Measurements from ENCODE around the gene PMM1. TPM values are rescaled to one million over a fixed set of nuclear protein-coding genes. Genes with fewer than 3 reads are reported as not detected.

PMM1 gene
- total RNA-seq, 1 donor from 2014 or later: 35.5 TPM

DNA sequence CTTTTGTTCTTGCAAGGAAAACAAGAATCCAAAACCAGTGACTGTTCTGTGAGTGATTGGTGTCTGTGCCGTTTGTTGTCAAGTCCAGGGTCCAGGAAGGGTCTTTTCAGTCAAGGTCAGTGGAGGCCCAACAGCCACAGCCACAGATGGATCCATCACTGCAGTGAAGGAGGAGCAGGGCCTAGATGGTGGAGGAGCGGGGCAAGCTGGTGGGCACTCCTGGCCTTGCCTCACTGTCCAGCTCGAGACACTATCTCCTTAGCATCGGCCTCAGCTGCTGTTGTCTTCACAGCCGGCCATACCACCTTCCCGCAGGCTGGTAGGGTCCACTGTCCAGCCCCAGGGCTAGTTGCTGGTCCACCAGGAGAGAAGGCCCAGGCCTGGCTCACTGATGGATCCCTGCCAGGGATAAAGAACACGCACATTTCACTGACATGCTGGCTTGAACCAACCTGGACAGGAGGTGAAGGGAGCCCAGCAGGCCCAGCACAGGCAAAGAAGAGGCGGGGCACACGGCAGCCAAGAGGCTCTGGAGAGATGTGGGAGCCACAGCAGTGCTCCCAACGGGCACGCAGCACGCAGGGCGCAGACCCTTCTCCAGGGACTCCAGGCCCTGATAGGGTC, 60.6 kb downstream of the PMM1 start:
- Mint-ChIP-seq H3K4me1 (ENCODE audit: unreplicated experiment) (no peaks in the 10 kb centered on the region), H3K9me3 (no peaks in the 10 kb centered on the region), H3K27ac (peak overlapping the region; percentile 2), H3K27me3 (no peaks in the 10 kb centered on the region), H3K36me3 (peaks cover 5% of the 10 kb centered on the region), H3K4me3 (no peak overlapping the region)
- TF ChIP-seq, protein P1, sequence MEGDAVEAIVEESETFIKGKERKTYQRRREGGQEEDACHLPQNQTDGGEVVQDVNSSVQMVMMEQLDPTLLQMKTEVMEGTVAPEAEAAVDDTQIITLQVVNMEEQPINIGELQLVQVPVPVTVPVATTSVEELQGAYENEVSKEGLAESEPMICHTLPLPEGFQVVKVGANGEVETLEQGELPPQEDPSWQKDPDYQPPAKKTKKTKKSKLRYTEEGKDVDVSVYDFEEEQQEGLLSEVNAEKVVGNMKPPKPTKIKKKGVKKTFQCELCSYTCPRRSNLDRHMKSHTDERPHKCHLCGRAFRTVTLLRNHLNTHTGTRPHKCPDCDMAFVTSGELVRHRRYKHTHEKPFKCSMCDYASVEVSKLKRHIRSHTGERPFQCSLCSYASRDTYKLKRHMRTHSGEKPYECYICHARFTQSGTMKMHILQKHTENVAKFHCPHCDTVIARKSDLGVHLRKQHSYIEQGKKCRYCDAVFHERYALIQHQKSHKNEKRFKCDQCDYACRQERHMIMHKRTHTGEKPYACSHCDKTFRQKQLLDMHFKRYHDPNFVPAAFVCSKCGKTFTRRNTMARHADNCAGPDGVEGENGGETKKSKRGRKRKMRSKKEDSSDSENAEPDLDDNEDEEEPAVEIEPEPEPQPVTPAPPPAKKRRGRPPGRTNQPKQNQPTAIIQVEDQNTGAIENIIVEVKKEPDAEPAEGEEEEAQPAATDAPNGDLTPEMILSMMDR (conservative IDR thresholded peaks at IDR 0.05): no peak
- no peak for DNase-seq (ENCODE audit: extremely low spot score, unreplicated experiment)

DNA sequence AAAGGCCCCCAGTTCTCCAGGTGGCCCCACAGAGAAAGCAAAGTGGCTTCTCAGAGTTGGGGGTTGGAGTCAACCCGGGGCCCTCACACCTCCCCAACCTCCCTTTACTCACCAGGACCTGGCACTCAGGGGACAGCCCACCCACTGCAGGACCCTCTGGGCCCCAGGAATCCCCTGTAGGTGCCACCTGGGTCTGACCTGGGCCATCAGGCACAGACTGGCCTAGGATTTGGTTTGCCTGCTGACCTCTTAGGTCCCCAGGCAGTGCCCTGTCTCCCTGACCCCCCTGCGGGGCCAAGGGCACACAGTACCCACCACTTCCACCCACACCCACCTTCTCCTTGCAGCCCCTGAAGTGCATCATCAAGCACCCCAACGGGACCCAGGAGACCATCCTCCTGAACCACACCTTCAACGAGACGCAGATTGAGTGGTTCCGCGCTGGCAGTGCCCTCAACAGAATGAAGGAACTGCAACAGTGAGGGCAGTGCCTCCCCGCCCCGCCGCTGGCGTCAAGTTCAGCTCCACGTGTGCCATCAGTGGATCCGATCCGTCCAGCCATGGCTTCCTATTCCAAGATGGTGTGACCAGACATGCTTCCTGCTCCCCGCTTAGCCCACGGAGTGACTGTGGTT, 61.4 kb downstream of the PMM1 start:
- no peak for DNase-seq (ENCODE audit: extremely low spot score, unreplicated experiment)
- Mint-ChIP-seq H3K4me1 (ENCODE audit: unreplicated experiment) (no peaks in the 10 kb centered on the region), H3K4me3 (no peak overlapping the region), H3K27me3 (no peaks in the 10 kb centered on the region), H3K36me3 (peaks cover 5% of the 10 kb centered on the region), H3K27ac (peak overlapping the region; percentile 2), H3K9me3 (no peaks in the 10 kb centered on the region)
- TF ChIP-seq, protein P1 (conservative IDR thresholded peaks at IDR 0.05): no peak

Other genes starting within 250 kb of the PMM1 start
- 10.5 TPM in 2 replicates for gene TEF, start 207.9 kb downstream of the PMM1 start, total RNA-seq (ENCODE audit: low replicate concordance)
- 47.4 and 54.5 TPM in 2 replicates for gene TOB2, start 143.0 kb downstream of the PMM1 start, total RNA-seq (ENCODE audit: low replicate concordance)
- gene PHF5A, start 121.1 kb downstream of the PMM1 start, total RNA-seq (ENCODE audit: low replicate concordance): 38.2 and 54.8 TPM in 2 replicates
- 107 and 142 TPM in 2 replicates for gene ACO2, start 120.7 kb downstream of the PMM1 start, total RNA-seq (ENCODE audit: low replicate concordance)
- gene POLR3H, start 45.4 kb downstream of the PMM1 start, total RNA-seq (ENCODE audit: low replicate concordance): 40.1 and 46.6 TPM in 2 replicates
- gene CSDC2, start 28.8 kb downstream of the PMM1 start, total RNA-seq (ENCODE audit: low replicate concordance): 0.12 and 1.8 TPM in 2 replicates
- gene DESI1, start 31.2 kb upstream of the PMM1 start, total RNA-seq (ENCODE audit: low replicate concordance): 30.3 and 31.5 TPM in 2 replicates
- 234 and 302 TPM in 2 replicates for gene XRCC6, start 31.5 kb upstream of the PMM1 start, total RNA-seq (ENCODE audit: low replicate concordance)
- 124 and 136 TPM in 2 replicates for gene SNU13, start 99.0 kb upstream of the PMM1 start, total RNA-seq (ENCODE audit: low replicate concordance)
- 0.90 and 1.2 TPM in 2 replicates for gene MEI1, start 109.7 kb upstream of the PMM1 start, total RNA-seq (ENCODE audit: low replicate concordance)
- 13.2 and 19.6 TPM in 2 replicates for gene CCDC134, start 210.8 kb upstream of the PMM1 start, total RNA-seq (ENCODE audit: low replicate concordance)
- gene SREBF2, start 243.3 kb upstream of the PMM1 start, total RNA-seq (ENCODE audit: low replicate concordance): 110 and 119 TPM in 2 replicates